Putamen (tissue), 1 donor: ENCODE measurements around the gene SLC9A3.

Experiments used
- DNase-seq: peaks from one replicate; pipeline ENCODE4 v3.0.0-alpha.2; 2016; ENCODE audit warnings: low spot score

SLC9A3 gene

GRCh38 chr5:538801-539468 lies 14.7 kb upstream of the SLC9A3 start:
- no peak for DNase-seq

GRCh38 chr5:538271-538771 lies 14.1 kb upstream of the SLC9A3 start:
- no peak for DNase-seq

- no peak for DNase-seq
These were observed 13.4 kb upstream of the SLC9A3 start for GRCh38 chr5:537621-538071.

GRCh38 chr5:537098-537497 lies 12.8 kb upstream of the SLC9A3 start:
- no peak for DNase-seq

GRCh38 chr5:535846-536698 lies 11.8 kb upstream of the SLC9A3 start:
- no peak for DNase-seq

GRCh38 chr5:534743-535671 lies 10.8 kb upstream of the SLC9A3 start:
- no peak for DNase-seq

GRCh38 chr5:533955-534742 lies 9.9 kb upstream of the SLC9A3 start:
- DNase-seq, result no peak

GRCh38 chr5:533243-533954 lies 9.2 kb upstream of the SLC9A3 start:
- no peak for DNase-seq

GRCh38 chr5:532521-533242 lies 8.4 kb upstream of the SLC9A3 start:
- no peak for DNase-seq

- no peak for DNase-seq
These were observed 7.6 kb upstream of the SLC9A3 start for GRCh38 chr5:531749-532315.

- no peak for DNase-seq
These were observed 7.0 kb upstream of the SLC9A3 start for GRCh38 chr5:531101-531748.

GRCh38 chr5:530001-530955 lies 6.0 kb upstream of the SLC9A3 start:
- peak; percentile 19 for DNase-seq

GRCh38 chr5:528629-529511 lies 4.6 kb upstream of the SLC9A3 start:
- no peak for DNase-seq

GRCh38 chr5:527646-528628 lies 3.7 kb upstream of the SLC9A3 start:
- DNase-seq, result no peak

GRCh38 chr5:526456-527088 lies 2.3 kb upstream of the SLC9A3 start:
- DNase-seq, result no peak
